OCI-LY7 (cell line): ENCODE measurements around the gene MARK2. TPM values are rescaled to one million over a fixed set of nuclear protein-coding genes. Genes with fewer than 3 reads are reported as not detected.

ENCODE experiments used
- BruUV-seq: library from RNA; stranded (reverse); fragments of 400-500 nt; replicated peaks from 2 replicates; lab custom pipeline; 2021; lab: Mats Ljungman, UMichigan
- CTCF ChIA-PET: fragments of 300-600 bp; sonication (Branson Sonifier 250); formaldehyde crosslinking; loops from one replicate; lab custom pipeline; 2022; ENCODE audit warnings: antibody characterized with exemption; ENCODE audit not compliant: unreplicated experiment; lab: Charles Lee
- POLR2A ChIA-PET: fragments of 300-600 bp; sonication (Branson Sonifier 250); formaldehyde crosslinking; loops from one replicate; lab custom pipeline; 2022; ENCODE audit warnings: antibody characterized with exemption; lab: Charles Lee
- DNase-seq: peaks from one replicate; pipeline ENCODE4 v3.0.0-alpha.2; 2015; ENCODE audit warnings: low spot score
- H2AFZ ChIP-seq: fragments of 200-600 bp; sonication (generic), shearing (Covaris generic); 2 replicates; pipeline ENCODE4 v1.6.1; 2014; ENCODE audit warnings: mild to moderate bottlenecking, antibody characterized with exemption, low read length, moderate library complexity
- H3K27ac ChIP-seq: fragments of 200-600 bp; sonication (generic); 2 replicates; pipeline ENCODE4 v1.5.1; 2014; ENCODE audit warnings: mixed run types, low read depth, mild to moderate bottlenecking, moderate library complexity, low read length, inconsistent platforms; ENCODE audit not compliant: poor library complexity, severe bottlenecking
- H3K36me3 ChIP-seq: fragments of 200-600 bp; sonication (generic); 2 replicates; pipeline ENCODE4 v1.6.1; 2014; ENCODE audit warnings: mild to moderate bottlenecking, antibody characterized with exemption, low read length, moderate library complexity, mixed read lengths; ENCODE audit not compliant: insufficient read depth
- H3K4me1 ChIP-seq: fragments of 200-600 bp; sonication (generic); 2 replicates; pipeline ENCODE4 v1.5.1; 2014; ENCODE audit warnings: mild to moderate bottlenecking, low read length; ENCODE audit not compliant: insufficient read depth, poor library complexity, severe bottlenecking
- H3K4me2 ChIP-seq: fragments of 200-600 bp; sonication (generic); 2 replicates; pipeline ENCODE4 v1.6.1; 2014; ENCODE audit warnings: mild to moderate bottlenecking, low read length
- H3K4me3 ChIP-seq: fragments of 200-600 bp; sonication (generic); 2 replicates; pipeline ENCODE4 v1.5.1; 2014; ENCODE audit warnings: mild to moderate bottlenecking, low read depth, low read length; ENCODE audit not compliant: poor library complexity, severe bottlenecking
- H3K79me2 ChIP-seq: fragments of 200-600 bp; sonication (generic); 2 replicates; pipeline ENCODE4 v1.6.1; 2016; ENCODE audit warnings: low read depth, mild to moderate bottlenecking, low read length, moderate library complexity, mixed read lengths; ENCODE audit not compliant: insufficient read depth
- H3K9me2 ChIP-seq: fragments of 200-600 bp; sonication (generic); 2 replicates; pipeline ENCODE4 v1.6.1; 2016; ENCODE audit warnings: mild to moderate bottlenecking, low read length, mixed read lengths; ENCODE audit not compliant: insufficient read depth
- H3K9me3 ChIP-seq: fragments of 200-600 bp; sonication (generic); 2 replicates; pipeline ENCODE4 v1.6.1; 2014; ENCODE audit warnings: mild to moderate bottlenecking, mixed run types, low read length, mixed read lengths
- H4K20me1 ChIP-seq: fragments of 200-600 bp; sonication (generic); 2 replicates; pipeline ENCODE4 v1.6.1; 2014; ENCODE audit warnings: mild to moderate bottlenecking, antibody characterized with exemption, low read length, moderate library complexity, mixed read lengths; ENCODE audit not compliant: insufficient read depth
- CTCF ChIP-seq: fragments of 200-600 bp; sonication (generic); conservative IDR thresholded peaks from 2 replicates; pipeline ENCODE4 v1.5.1; 2014; ENCODE audit warnings: mild to moderate bottlenecking, antibody characterized with exemption, low read length, moderate library complexity, mixed read lengths
- EZH2phosphoT487 ChIP-seq: fragments of 200-600 bp; sonication (generic); IDR thresholded peaks from 2 replicates; pipeline ENCODE4 v1.6.1; 2018; ENCODE audit warnings: low read depth, borderline replicate concordance, mild to moderate bottlenecking, mixed run types, antibody characterized with exemption, low read length, moderate library complexity, mixed read lengths
- intact Hi-C: fragments of 100-400 bp; cut with micrococcal nuclease; formaldehyde crosslinking; loops from one replicate; pipeline ENCODE4 v1.10.0; 2022; ENCODE audit not compliant: unreplicated experiment
- total RNA-seq, 2 experiments: library from RNA; depleted of rRNA in 1 of 2; stranded (reverse); fragments of >200 nt in 1 of 2; shearing (Covaris generic) in 1 of 2; gene quantifications; 2 replicates each; pipeline ENCODE4 v1.2.3, GENCODE V29; 2014 to 2022

The MARK2 gene
- total RNA-seq, 2 experiments from 2014 or later: 22.7 to 45.4 TPM

- intact Hi-C loops: loop anchor here (1.0 to 5.0 kb wide), 2 partner anchors 41 to 69 kb away; no protein-coding TSS in a partner anchor
- Histone ChIP-seq H3K9me3 (no peaks in the 10 kb centered on the region), H3K9me2 (no peaks in the 10 kb centered on the region), H2AFZ (no peak overlapping the region), H3K4me2 (no peak overlapping the region), H3K4me1 (no peaks in the 10 kb centered on the region), H3K27ac (no peak overlapping the region), H3K36me3 (peaks cover 79% of the 10 kb centered on the region), H3K79me2 (no peaks in the 10 kb centered on the region), H3K4me3 (no peak overlapping the region), H4K20me1 (no peaks in the 10 kb centered on the region)
- ChIA-PET CTCF (interaction anchor here (0.6 to 1.5 kb wide), 3 partner anchors 8 to 169 kb away, joined by 3 to 10 read pairs (median 3); no protein-coding TSS in a partner anchor), POLR2A (no interaction called here)
- TF ChIP-seq EZH2phosphoT487 (no peak), CTCF (no peak)
- no peak for DNase-seq
- no TSS peak for BruUV-seq
Measured at GRCh38 chr11:63906087-63906486, 67.2 kb downstream of the MARK2 start.

- H3K4me2 ChIP-seq: no peak overlapping the region
Measured at GRCh38 chr11:63906585-63906984, 67.7 kb downstream of the MARK2 start.

More at GRCh38 chr11:63906585-63906984, 67.7 kb downstream of the MARK2 start:
- Histone ChIP-seq H3K4me1 (no peaks in the 10 kb centered on the region), H3K36me3 (peaks cover 74% of the 10 kb centered on the region), H3K9me3 (no peaks in the 10 kb centered on the region), H3K4me3 (no peak overlapping the region), H3K27ac (no peak overlapping the region), H3K79me2 (no peaks in the 10 kb centered on the region), H4K20me1 (no peaks in the 10 kb centered on the region), H3K9me2 (no peaks in the 10 kb centered on the region), H2AFZ (no peak overlapping the region)
- ChIA-PET CTCF (interaction anchor here (0.6 to 1.5 kb wide), 4 partner anchors 9 to 168 kb away, joined by 3 to 10 read pairs (median 3); no protein-coding TSS in a partner anchor), POLR2A (no interaction called here)
- DNase-seq: peak; percentile 47
- TF ChIP-seq EZH2phosphoT487 (no peak), CTCF (peak; percentile 63)
- no TSS peak for BruUV-seq
- intact Hi-C loops: loop anchor here (1.0 to 5.0 kb wide), 2 partner anchors 41 to 69 kb away; no protein-coding TSS in a partner anchor
